Measurements from ENCODE around the gene ENTR1. TPM values are rescaled to one million over a fixed set of nuclear protein-coding genes. Genes with fewer than 3 reads are reported as not detected.

The ENTR1 gene
- total and polyA plus RNA-seq, 10 of the 15 experiments (the other 5 are each of a cell fraction or from before 2014, with no cell fraction given), result 8.2 to 96.4 (median 41.1) TPM

- ATAC-seq, result no peak
- Histone ChIP-seq H3K4me2 (ENCODE audit: control insufficient read depth, insufficient read depth) (no peak overlapping the region), H2AFZ (ENCODE audit: control insufficient read depth, low read depth, low read length) (no peak overlapping the region), H3K27ac (ENCODE audit: control insufficient read depth, insufficient read depth) (no peak overlapping the region), H4K20me1 (ENCODE audit: control insufficient read depth, insufficient read depth) (no peaks in the 10 kb centered on the region), H3K4me1 (ENCODE audit: control insufficient read depth, insufficient read depth, low read length) (peaks cover 6% of the 10 kb centered on the region; the same call in 1 of the 2 replicates), H3K9ac (ENCODE audit: control insufficient read depth, insufficient read depth, low read length) (no peak overlapping the region), H3K4me3 (no peak overlapping the region), H3K9me3 (replicated peaks; ENCODE audit: control insufficient read depth, insufficient read depth, low read length) (no peaks in the 10 kb centered on the region), H3K27me3 (replicated peaks in 1 of 2; ENCODE audit: control insufficient read depth in 2 of 2, insufficient read depth in 2 of 2, low read length in 1 of 2) (no peaks in the 10 kb centered on the region), H3K36me3 (ENCODE audit: control insufficient read depth in 2 of 2, insufficient read depth in 2 of 2, low read length in 1 of 2) (peaks cover 0 to 13% of the 10 kb centered on the region in 2 experiments; a peak in 3 of 4 replicates), H3K79me2 (ENCODE audit: control insufficient read depth, insufficient read depth, low read length) (peaks cover 26% of the 10 kb centered on the region)
- intact Hi-C loops (cut with micrococcal nuclease; ENCODE audit: unreplicated experiment) (no loop called here), in situ Hi-C loops (cut with MboI) (no loop called here)
- ChIA-PET CTCF (no interaction called here), RAD21 (ENCODE audit: unreplicated experiment) (no interaction called here), SMC1A (ENCODE audit: uncharacterized antibody, unreplicated experiment) (no interaction called here), POLR2A (interaction anchor here (0.6 kb wide), 1 partner anchor 218 kb away, joined by 5 read pairs; no protein-coding TSS in a partner anchor)
- DNase-seq (ENCODE audit: low read depth, low spot score), result no peak
- no peak for FAIRE-seq
- WGBS (ENCODE audit: insufficient coverage, insufficient replicate concordance, low lambda C conversion rate, missing lambda C conversion rate), result 95% methylated on average over 23 of the region's 36 CpGs
- BruUV-seq (replicated peaks), result no TSS peak
- TF ChIP-seq ZNF274 (IDR thresholded peaks at IDR 0.05; ENCODE audit: insufficient read depth, insufficient read length) (no peak), SP1 (IDR thresholded peaks at IDR 0.05; ENCODE audit: low read depth, low read length) (no peak), KDM1A (IDR thresholded peaks at IDR 0.05; ENCODE audit: borderline replicate concordance) (no peak), NFXL1 (IDR thresholded peaks at IDR 0.05; ENCODE audit: borderline replicate concordance) (no peak), MTA3 (IDR thresholded peaks at IDR 0.05; ENCODE audit: borderline replicate concordance, low read length) (no peak), ZNF622 (IDR thresholded peaks at IDR 0.05) (no peak), STAT1 (conservative IDR thresholded peaks at IDR 0.05) (no peak), ZBTB4 (CRISPR knock-in tag; IDR thresholded peaks at IDR 0.05) (no peak), E2F8 (IDR thresholded peaks at IDR 0.05; ENCODE audit: low read depth, partially characterized antibody) (no peak), RBBP5 (conservative IDR thresholded peaks at IDR 0.05) (no peak), NR2C2 (IDR thresholded peaks at IDR 0.05; ENCODE audit: borderline replicate concordance, control insufficient read depth, insufficient read length, low read depth) (no peak), BHLHE40 (IDR thresholded peaks at IDR 0.05; ENCODE audit: borderline replicate concordance in 1 of 2, low read depth in 2 of 2, low read length in 1 of 2) (no peak), HDGF (IDR thresholded peaks at IDR 0.05) (no peak), REST (IDR thresholded peaks at IDR 0.05; ENCODE audit: low read depth, low read length) (no peak), ATF7 (IDR thresholded peaks at IDR 0.05; ENCODE audit: low read depth) (no peak), SIX5 (IDR thresholded peaks at IDR 0.05; ENCODE audit: low read depth, low read length, severe bottlenecking) (no peak)
Observed at GRCh38 chr9:136433043-136433715, 22.8 kb upstream of the ENTR1 start.

All from GM12878 (cell line).